MM.1S (cell line): Measurements from ENCODE around the gene VSTM4.

ENCODE experiments used
- EZH2 ChIP-seq: fragments of 300-600 bp; sonication (generic); optimal IDR thresholded peaks from 2 replicates; pipeline ENCODE3; 2017; ENCODE audit warnings: low read depth, mild to moderate bottlenecking, antibody characterized with exemption, low read length, mixed read lengths
- EZH2phosphoT487 ChIP-seq: fragments of 300-600 bp; sonication (generic); IDR thresholded peaks from 2 replicates; pipeline ENCODE4 v1.6.1; 2018; ENCODE audit warnings: antibody characterized with exemption, low read length
- TF ChIP-seq, protein P1 (sequence below): fragments of 300-600 bp; sonication (generic); IDR thresholded peaks from 2 replicates; pipeline ENCODE4 v1.5.1; 2016; ENCODE audit warnings: antibody characterized with exemption, low read length, mixed read lengths

GRCh38 chr10:49092477-49092876 lies 22.8 kb downstream of the VSTM4 start:
- TF ChIP-seq, protein P1, sequence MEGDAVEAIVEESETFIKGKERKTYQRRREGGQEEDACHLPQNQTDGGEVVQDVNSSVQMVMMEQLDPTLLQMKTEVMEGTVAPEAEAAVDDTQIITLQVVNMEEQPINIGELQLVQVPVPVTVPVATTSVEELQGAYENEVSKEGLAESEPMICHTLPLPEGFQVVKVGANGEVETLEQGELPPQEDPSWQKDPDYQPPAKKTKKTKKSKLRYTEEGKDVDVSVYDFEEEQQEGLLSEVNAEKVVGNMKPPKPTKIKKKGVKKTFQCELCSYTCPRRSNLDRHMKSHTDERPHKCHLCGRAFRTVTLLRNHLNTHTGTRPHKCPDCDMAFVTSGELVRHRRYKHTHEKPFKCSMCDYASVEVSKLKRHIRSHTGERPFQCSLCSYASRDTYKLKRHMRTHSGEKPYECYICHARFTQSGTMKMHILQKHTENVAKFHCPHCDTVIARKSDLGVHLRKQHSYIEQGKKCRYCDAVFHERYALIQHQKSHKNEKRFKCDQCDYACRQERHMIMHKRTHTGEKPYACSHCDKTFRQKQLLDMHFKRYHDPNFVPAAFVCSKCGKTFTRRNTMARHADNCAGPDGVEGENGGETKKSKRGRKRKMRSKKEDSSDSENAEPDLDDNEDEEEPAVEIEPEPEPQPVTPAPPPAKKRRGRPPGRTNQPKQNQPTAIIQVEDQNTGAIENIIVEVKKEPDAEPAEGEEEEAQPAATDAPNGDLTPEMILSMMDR: no peak
- TF ChIP-seq EZH2 (no peak), EZH2phosphoT487 (no peak)
